Lower lobe of right lung (tissue), 2 donors: ENCODE data around the gene SNRNP200. TPM values are rescaled to one million over a fixed set of nuclear protein-coding genes. Genes with fewer than 3 reads are reported as not detected.

ENCODE experiments used
- ATAC-seq, 2 donors: fragments of 200-7000 bp; cut with Tn5 transposase; one replicate each; pipeline ENCODE4 v1.9.1; 2020 to 2022; ENCODE audit warnings: mild to moderate bottlenecking in 2 of 2, moderate library complexity in 2 of 2
- DNase-seq: peaks from one replicate; pipeline ENCODE4 v3.0.0-alpha.2; 2020
- H3K27ac ChIP-seq: fragments of 200-600 bp; one replicate; pipeline ENCODE4 v1.8.0; 2022
- H3K27me3 ChIP-seq: fragments of 200-600 bp; one replicate; pipeline ENCODE4 v1.8.0; 2022; ENCODE audit warnings: low read depth
- H3K36me3 ChIP-seq: fragments of 200-600 bp; one replicate; pipeline ENCODE4 v1.8.0; 2022; ENCODE audit warnings: mild to moderate bottlenecking
- H3K4me1 ChIP-seq: fragments of 200-600 bp; one replicate; pipeline ENCODE4 v1.8.0; 2022
- H3K4me3 ChIP-seq: fragments of 200-600 bp; one replicate; pipeline ENCODE4 v1.8.0; 2022; ENCODE audit warnings: mild to moderate bottlenecking
- H3K9me3 ChIP-seq: fragments of 200-600 bp; one replicate; pipeline ENCODE4 v1.8.0; 2022
- intact Hi-C: fragments of 100-400 bp; cut with DNase I; formaldehyde crosslinking; loops from one replicate; pipeline ENCODE4 v1.11.0; 2022
- total RNA-seq: library from RNA; stranded (reverse); fragmentation: NEBNext Ultra II Directional; extraction: Animal tissue kit (Norgen Biotek cat#: 25700); gene quantifications from one replicate; pipeline ENCODE4 v1.2.1, GENCODE V29; 2021
- TF ChIP-seq, protein P1 (sequence below): fragments of 200-600 bp; IDR thresholded peaks from one replicate; pipeline ENCODE4 v1.8.0; 2022; ENCODE audit warnings: antibody characterized with exemption, mild to moderate bottlenecking
- donor health status: DM: no; HTN: yes; CAD: no; lungs with severe emphysema.

Gene SNRNP200
- total RNA-seq, 1 donor from 2014 or later = 95.3 TPM

DNA sequence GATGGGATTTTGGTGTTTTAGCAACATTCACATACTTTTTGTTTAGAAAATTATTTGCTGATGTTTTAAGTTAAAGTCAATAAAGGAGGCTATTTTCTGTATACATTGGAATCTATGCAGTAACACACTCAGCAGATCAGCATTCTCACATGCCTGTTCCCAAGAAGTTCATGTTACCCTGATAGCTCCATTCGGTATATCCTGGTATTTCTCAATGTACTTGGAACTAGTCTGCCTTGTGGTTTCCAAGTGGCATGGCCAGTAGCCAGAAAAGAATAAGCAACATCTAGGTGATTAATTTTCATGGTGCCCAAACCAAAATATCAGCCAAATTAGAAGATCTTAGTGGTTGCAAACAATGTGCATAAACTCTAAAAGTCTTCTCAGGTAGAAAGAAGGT, 25.1 kb upstream of the SNRNP200 start:
- Histone ChIP-seq H3K4me1 (peaks cover 17% of the 10 kb centered on the region), H3K27ac (no peak overlapping the region), H3K27me3 (peaks cover 8% of the 10 kb centered on the region), H3K36me3 (no peaks in the 10 kb centered on the region), H3K4me3 (no peak overlapping the region), H3K9me3 (no peaks in the 10 kb centered on the region)
- TF ChIP-seq, protein P1, sequence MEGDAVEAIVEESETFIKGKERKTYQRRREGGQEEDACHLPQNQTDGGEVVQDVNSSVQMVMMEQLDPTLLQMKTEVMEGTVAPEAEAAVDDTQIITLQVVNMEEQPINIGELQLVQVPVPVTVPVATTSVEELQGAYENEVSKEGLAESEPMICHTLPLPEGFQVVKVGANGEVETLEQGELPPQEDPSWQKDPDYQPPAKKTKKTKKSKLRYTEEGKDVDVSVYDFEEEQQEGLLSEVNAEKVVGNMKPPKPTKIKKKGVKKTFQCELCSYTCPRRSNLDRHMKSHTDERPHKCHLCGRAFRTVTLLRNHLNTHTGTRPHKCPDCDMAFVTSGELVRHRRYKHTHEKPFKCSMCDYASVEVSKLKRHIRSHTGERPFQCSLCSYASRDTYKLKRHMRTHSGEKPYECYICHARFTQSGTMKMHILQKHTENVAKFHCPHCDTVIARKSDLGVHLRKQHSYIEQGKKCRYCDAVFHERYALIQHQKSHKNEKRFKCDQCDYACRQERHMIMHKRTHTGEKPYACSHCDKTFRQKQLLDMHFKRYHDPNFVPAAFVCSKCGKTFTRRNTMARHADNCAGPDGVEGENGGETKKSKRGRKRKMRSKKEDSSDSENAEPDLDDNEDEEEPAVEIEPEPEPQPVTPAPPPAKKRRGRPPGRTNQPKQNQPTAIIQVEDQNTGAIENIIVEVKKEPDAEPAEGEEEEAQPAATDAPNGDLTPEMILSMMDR = no peak
- DNase-seq = no peak
- intact Hi-C loops = no loop called here
- peak in 1 of 2 donors; percentile 52 for ATAC-seq

DNA sequence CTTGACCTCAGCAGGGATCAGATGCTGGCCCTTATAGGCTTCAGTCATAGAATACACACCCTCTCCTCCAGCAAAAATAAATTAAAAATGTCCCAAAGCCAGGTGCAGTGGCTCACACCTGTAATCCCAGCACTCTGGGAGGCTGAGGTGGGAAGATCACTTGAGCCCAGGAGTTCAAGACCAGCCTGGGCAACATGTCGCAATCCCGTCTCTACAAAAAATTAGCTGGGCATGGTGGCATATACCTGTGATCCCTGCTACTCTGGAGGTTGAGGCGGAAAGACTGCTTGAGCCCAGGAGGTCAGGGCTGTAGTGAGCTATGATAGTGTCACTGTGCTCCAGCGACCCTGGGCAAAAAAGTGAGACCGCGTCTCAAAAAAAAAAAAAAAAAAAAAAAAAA, 24.5 kb upstream of the SNRNP200 start:
- Histone ChIP-seq H3K4me3 (no peak overlapping the region), H3K27me3 (peaks cover 13% of the 10 kb centered on the region), H3K27ac (no peak overlapping the region), H3K4me1 (peaks cover 18% of the 10 kb centered on the region), H3K36me3 (no peaks in the 10 kb centered on the region), H3K9me3 (no peaks in the 10 kb centered on the region)
- ATAC-seq = no peak
- TF ChIP-seq, protein P1 = no peak
- intact Hi-C loops = no loop called here
- DNase-seq = no peak

DNA sequence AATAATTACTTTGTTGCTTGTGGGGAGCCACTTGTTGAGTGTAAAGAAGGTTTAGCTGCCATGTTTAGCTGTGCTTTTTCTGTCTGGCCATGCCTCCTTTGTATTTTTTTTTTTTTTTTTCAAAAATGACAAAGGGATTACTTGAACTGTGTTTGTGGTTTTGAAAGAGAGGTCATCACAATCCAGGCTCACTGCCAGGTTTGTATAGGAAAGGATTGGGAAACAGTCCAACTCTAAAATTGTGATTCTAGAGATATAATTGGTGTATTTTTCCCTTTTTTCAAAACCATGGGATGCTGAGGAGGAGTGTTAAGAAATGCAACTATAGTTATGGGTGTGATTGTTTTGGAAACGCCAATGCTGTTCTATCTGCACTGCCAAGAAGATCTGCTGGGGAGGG, 24.1 kb upstream of the SNRNP200 start:
- Histone ChIP-seq H3K36me3 (no peaks in the 10 kb centered on the region), H3K27me3 (peaks cover 15% of the 10 kb centered on the region), H3K4me1 (peaks cover 18% of the 10 kb centered on the region), H3K4me3 (no peak overlapping the region), H3K27ac (no peak overlapping the region), H3K9me3 (no peaks in the 10 kb centered on the region)
- TF ChIP-seq, protein P1 = no peak
- ATAC-seq = no peak
- no peak for DNase-seq
- intact Hi-C loops = no loop called here

DNA sequence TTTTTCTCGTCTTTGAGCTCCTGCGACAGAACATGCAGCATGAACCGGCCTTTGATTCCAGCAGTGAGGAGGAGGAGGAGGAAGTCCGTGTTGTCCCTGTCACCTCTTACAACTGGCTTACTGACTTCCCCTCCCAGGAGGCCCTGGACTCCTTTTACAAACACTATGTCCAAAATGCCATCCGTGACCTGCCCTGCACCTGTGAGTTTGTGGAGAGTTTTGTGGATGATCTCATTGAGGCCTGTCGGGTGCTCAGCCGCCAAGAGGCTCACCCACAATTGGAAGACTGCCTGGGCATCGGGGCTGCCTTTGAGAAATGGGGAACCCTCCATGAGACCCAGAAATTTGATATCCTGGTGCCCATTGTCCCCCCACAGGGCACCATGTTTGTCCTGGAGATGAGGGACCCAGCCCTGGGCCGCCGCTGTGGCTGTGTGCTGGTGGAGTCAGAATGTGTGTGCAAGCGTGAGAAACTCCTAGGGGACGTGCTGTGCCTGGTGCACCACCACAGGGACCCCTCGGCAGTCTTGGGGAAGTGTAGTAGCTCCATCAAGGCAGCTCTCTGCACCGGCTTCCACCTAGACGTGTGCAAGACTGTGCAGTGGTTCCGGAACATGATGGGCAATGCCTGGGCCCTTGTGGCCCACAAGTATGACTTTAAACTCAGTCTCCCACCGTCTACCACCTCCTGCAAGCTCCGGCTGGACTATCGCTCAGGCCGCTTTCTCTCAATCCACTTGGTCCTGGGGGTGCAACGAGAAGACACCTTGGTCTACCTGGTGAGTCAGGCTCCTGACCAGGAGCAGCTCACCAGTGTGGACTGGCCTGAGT, 21.9 kb upstream of the SNRNP200 start:
- TF ChIP-seq, protein P1 = no peak
- no peak overlapping the region for H3K27ac ChIP-seq
- ATAC-seq = no peak
- H3K9me3 ChIP-seq = no peaks in the 10 kb centered on the region
- peaks cover 23% of the 10 kb centered on the region for H3K4me1 ChIP-seq
- H3K36me3 ChIP-seq = no peaks in the 10 kb centered on the region
- intact Hi-C loops = no loop called here
- H3K27me3 ChIP-seq = peaks cover 29% of the 10 kb centered on the region
- no peak overlapping the region for H3K4me3 ChIP-seq
- DNase-seq = no peak

- Histone ChIP-seq H3K36me3 (no peaks in the 10 kb centered on the region), H3K27ac (no peak overlapping the region), H3K9me3 (no peaks in the 10 kb centered on the region), H3K4me3 (no peak overlapping the region), H3K4me1 (peaks cover 28% of the 10 kb centered on the region), H3K27me3 (peaks cover 33% of the 10 kb centered on the region)
- TF ChIP-seq, protein P1 = no peak
- no peak for DNase-seq
- ATAC-seq = no peak
- intact Hi-C loops = no loop called here
Measured at GRCh38 chr2:96326564-96326963, 21.2 kb upstream of the SNRNP200 start.
